Astrocyte of the hippocampus (primary cell): ENCODE data around the gene RNF181.
"Not testable (repeated sequence)": the region's sequence is repeated elsewhere in the genome, so short reads cannot be mapped to it uniquely, and the experiment has no call there.

Experiments used
- DNase-seq: peaks from one replicate; pipeline ENCODE4 v3.0.0; 2011; ENCODE audit warnings: low read depth, low spot score

Gene RNF181

DNA sequence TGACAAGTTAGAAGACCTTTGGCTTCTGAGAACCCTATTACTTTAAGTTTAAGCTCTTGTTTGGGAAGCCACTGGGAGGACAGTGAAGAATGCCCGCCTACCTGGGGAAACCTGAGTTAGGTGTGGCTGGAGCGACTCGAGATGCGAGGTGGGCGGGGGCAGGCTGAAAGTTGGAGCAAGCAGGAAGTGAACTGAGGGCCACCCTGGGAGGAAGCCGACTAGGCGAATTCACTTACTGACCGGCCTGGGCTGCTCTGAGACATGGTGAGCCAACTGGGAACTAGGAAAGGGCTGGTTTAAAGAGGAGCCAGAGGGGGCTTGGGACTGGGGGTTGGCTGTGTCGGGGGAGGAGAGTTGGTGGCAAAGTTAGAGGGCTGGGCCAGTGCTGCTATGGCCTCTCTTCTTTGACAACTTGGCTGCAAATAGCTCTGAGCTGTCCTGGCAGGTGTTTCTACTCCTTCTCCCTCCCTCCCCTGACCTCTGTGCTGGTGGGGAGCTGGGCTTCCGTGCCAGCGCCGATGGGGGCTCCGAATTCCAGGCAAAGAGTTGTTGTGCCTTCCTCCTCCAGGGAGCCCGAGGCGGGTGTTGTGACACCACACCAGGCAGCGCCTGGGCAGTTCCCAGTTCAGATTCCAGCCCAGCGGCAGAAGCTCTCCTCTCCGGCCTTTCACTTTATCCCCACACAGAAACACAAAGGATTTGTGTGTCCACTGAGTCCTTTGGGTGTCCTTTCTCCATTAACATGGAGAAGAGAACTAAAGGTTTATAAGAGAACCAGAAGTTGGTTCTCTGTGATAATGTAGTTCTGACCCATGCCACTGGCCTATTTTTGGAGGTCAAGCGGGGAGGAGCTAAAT, 17.9 kb upstream of the RNF181 start, which contains the start of gene VAMP8:
VAMP8 (plus strand) TSS at position 201 of the 857 bp plus-strand sequence; CDS start at position 262, 61 bp downstream.
- DNase-seq = no peak

DNA sequence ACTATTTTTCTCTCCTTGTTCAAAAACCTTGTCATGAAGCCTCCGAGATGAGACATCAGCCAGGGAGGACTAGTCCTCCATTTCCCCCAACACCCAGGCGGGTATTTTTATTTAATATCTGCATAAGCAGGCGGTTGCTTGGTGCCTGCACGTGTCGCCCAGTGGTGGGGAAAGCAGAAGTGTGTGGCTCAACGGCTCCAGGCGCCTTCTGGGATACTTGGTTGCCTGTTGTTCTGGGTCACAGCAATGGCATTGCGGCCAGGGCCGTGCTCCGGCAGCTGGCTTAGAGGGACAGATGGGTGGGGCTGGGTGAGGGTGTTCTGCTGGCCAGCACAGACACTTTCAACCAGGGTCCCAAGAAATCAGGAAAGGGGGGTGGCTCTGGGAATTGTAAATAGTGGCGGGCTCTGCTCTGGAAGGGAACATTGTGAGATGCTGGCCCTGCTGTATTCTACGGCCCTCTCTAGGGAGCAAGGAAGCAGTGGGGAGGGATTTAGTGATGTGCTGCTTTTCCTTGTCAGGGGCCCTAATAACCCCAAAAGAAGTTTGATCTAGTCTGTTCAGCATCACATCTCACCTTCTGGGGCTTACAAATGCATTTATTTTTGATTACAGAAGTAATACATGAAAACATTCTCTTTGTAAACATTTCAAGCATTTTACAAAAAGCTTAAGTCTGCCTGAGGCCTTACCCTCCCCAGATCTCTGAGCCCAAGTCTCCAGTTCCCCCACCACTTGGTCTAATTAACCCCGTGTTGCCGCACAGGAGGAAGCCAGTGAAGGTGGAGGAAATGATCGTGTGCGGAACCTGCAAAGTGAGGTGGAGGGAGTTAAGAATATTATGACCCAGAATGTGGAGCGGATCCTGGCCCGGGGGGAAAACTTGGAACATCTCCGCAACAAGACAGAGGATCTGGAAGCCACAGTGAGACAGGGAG, 17.0 kb upstream of the RNF181 start:
- no peak for DNase-seq

DNA sequence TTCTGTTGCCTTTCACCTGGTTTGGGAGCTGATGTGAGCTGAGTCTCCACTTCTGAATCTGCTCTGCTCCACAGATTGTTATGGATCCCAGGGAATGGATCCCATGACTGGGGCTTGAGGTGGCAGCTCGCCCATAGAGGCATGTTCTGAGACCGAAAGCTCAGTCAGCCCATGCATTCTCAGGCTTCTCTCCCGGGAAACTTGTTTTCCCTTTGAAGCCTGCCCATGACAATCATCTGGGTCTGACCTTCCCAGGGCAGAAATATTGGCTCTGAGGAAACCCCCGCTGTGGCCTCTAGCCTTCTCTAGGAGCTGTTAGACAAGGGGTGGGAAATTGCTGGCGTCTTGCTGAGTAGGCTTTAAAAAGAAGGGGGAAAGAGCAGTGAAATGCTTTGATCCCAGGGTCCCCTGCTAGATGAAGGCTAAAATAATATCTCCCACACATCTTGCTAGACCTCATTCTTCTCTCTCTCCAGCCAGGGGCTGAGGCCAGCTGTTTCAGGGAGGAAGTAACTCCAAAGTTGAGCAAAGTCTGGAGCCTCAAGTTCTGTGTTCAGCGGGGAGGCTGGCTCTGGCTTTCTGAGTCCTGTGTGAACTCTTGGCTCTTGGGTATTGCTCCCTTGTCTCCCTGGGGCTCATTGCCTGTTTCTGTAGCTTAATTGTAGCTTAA, 16.1 kb upstream of the RNF181 start:
- no peak for DNase-seq

DNA sequence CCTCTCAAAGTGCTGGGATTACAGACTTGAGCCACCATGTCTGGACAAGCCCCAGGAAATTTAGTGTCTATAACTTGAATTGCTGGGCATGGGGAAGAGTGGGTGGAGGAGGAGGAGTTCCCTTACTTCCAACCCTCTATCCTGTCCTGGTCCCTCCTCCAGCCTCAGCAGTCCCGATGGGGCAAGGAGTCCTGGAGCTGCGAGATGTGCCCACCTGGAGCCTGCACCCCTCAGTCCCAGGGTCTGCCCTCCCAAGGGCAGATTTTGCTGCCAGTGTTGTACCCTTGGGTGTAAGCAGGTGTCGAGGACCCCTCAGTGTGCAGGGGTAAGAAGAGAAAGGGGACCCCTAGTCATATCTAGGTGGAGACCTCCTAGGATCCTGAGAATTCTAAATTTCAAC, 15.3 kb upstream of the RNF181 start:
- DNase-seq = no peak

DNA sequence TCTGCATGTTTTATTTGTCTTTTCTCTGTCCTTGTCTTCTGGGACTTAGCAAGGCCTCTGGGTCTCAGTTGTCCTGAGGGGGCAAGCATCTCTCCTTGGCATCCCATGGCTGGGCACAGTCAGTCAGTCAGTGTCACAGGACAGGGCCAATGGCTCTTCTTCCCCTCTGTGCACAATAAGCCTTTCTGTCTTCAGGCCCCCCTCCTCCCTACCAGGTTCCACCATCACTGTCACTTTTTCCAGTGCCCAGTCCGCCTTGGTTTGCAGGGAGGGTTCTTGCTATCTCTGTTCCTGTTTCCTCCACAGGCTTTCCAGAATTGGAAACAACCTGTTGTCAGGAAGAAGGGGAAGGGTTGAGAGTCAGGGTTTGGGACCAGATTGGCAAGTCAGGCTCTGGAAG, 13.1 kb upstream of the RNF181 start:
- DNase-seq = no peak

GRCh38 chr2:85583667-85584353, 11.7 kb upstream of the RNF181 start:
- DNase-seq = no peak

GRCh38 chr2:85584354-85584856, 11.1 kb upstream of the RNF181 start, which contains the start of gene VAMP5:
Gene VAMP5 (plus strand): TSS chr2:85584431. CDS start chr2:85584491, 60 bp downstream.
- DNase-seq = peak; percentile 73

- peak; percentile 74 for DNase-seq
These were observed 10.4 kb upstream of the RNF181 start for GRCh38 chr2:85584857-85585780.

DNA sequence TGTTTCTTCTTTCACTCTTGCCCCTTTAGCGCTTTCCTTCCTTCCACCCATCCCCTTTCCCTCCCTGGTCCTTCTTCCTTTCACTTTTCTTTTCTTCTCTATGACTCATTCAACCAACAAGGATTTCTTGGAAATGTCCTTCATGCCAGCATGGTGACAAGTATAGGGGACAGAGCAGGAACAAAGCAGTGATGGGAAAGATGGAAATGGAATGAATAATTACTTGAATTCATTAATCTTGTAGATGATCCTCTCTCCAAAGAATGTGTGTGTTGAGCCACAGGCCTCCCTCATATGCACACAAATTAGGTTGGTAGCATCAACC, 9.8 kb upstream of the RNF181 start:
- peak; percentile 85 for DNase-seq

- no peak for DNase-seq
These were observed 7.3 kb upstream of the RNF181 start for GRCh38 chr2:85588236-85588635.

DNA sequence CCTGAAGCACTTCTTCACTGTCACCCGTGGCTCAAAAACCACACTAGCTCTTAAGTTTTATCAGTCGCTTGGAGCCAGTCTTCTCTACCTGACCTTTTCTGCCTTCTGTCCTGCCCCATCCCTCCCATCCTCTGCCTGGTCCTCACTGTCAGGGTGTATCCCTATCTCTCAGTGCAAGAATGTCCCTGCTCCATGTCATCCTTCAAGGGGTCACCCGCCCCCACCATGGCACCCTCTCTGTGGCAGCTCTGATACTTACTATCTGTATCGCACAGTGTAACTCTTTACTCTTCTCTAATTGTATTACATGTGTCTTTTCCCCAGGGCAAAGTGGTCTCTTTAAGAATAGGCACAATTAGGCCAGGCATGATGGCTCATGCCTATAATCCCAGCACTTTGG, 6.9 kb upstream of the RNF181 start:
- no peak for DNase-seq

DNA sequence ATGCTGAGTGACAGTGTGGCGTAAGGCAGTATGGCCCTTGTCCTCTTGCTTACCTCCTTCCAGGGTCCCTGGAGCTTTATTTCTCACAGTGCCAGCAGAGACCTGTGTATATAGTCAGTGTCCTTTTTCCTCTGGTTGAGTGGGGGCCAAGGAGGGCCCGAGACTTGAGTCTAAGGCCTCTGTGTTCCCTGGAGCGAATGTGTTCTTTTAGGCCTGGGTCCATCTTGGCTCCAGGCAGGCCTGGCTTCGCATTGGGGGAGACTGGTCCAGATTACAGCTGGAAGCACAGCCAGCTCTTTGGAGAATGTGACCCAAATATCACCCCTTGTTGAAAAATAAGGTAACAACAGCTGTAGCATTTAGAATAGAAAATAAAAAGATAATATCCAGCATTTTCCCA, 6.4 kb upstream of the RNF181 start:
- no peak for DNase-seq

DNA sequence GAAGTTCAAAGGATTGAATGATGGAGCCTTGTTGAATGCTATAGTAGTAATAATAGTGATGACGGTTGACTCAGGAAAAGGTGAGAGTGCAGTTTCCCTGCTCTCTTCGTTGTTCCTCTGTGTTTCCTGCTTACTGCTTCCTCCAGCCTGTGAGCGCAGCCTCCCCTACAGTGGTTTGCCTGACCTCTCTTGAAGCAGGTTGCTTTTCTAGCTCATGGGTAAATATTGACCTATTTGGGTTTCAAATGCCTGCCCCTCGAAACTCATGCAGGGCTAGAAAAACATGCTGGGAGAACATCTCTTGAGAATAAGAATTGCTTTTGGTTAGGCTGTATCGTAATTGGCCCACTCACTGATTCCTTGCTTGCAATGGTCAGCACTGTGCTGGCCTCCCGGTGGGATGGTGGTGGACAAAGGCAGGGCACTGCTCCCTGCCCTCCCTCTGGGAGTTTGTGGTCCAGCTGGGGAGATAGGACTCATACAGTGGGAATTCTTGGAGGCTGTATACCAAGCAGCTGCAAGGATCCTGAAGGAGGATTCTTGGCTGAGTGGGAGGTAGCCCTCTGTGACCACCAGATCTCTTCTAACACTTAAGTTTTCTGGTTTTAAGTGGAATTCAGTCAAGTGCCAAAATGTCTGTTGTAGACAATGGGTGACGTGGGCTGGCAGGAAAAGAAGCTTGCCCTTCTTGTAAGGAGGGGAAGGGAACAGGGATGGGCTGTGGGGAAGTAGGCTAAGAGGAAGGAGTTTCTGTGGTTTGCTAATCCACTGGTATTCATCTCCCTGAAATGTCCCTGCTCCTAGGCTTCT, 5.4 kb upstream of the RNF181 start:
- DNase-seq = peak; percentile 97

GRCh38 chr2:85590950-85591349, 4.6 kb upstream of the RNF181 start:
- no peak for DNase-seq

DNA sequence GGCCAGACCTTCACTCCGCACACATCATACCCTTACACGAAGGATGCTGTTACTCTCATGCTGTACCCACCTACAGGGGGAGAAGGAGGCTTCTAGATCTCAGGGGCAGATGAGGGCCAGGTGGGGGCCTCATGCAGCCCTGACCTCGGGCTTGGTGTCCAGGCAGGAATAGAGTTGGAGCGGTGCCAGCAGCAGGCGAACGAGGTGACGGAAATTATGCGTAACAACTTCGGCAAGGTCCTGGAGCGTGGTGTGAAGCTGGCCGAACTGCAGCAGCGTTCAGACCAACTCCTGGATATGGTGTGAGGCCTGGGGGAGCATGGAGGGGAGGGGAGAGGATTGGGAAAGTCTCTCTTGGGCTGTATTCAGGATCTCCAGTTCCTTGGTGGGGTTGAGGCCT, 4.0 kb upstream of the RNF181 start:
- DNase-seq = no peak

- not testable (repeated sequence) for DNase-seq
These were observed 3.2 kb upstream of the RNF181 start for GRCh38 chr2:85592299-85592698.

DNA sequence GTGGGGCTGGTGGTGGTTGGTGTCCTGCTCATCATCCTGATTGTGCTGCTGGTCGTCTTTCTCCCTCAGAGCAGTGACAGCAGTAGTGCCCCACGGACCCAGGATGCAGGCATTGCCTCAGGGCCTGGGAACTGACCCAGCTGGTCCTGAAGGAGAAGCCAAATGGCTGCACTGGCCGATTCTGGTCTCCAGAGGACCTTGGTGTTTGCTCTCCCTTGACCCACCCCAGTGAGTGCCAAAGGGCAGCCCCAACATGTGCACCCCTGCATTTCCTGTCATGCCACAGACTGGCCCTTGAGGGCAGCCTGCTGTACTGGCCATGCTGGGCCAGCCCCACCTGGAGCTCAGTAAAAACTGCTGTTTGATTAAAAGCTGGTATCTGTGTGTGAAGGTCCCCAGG, 2.5 kb upstream of the RNF181 start:
- no peak for DNase-seq

GRCh38 chr2:85594715-85595300, 737 bp upstream of the RNF181 start:
- DNase-seq = no peak

DNA sequence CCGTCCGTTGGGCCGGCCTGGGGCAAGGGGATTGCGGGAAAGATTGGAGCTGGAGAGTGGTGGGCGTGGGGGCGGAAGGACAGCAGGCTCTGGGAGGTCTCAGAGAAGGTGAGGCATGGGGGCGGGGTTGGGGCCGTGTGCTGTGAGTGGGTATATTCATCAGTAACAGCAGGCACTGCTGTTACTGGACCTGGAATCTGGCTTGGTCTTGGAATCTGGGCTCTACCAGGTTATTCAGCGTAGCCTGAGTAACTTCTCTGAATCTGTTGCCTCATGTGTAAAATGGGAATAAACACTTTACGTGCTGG, 435 bp downstream of the RNF181 start:
- peak; percentile 61 for DNase-seq
